ENCODE measurements around the gene SLCO4C1.

SLCO4C1 gene

GRCh38 chr5:102295534-102296177 is 428 bp downstream of the SLCO4C1 start:
- H3K9ac ChIP-seq = no peak overlapping the region
- no peaks in the 10 kb centered on the region for H3K79me2 ChIP-seq
- H3K4me3 ChIP-seq (ENCODE audit: low read depth, low read length) = peak overlapping the region; percentile 59
- H3K4me2 ChIP-seq (ENCODE audit: low read length) = peak overlapping the region; percentile 88
- no peaks in the 10 kb centered on the region for H3K4me1 ChIP-seq
- H3K9me3 ChIP-seq (ENCODE audit: control insufficient read depth, low read length) = no peaks in the 10 kb centered on the region
- H3K36me3 ChIP-seq (ENCODE audit: control insufficient read depth, insufficient read depth, low read length) = no peaks in the 10 kb centered on the region
- peak overlapping the region; percentile 80 for H2AFZ ChIP-seq
- no peak overlapping the region for H3K27ac ChIP-seq
- no peak for TF ChIP-seq CTCF (IDR thresholded peaks at IDR 0.05)
- H3K27me3 ChIP-seq (ENCODE audit: control insufficient read depth, insufficient read depth, low read length) = no peaks in the 10 kb centered on the region

GRCh38 chr5:102294886-102295395 is 1.1 kb downstream of the SLCO4C1 start:
- no peak for TF ChIP-seq CTCF (IDR thresholded peaks at IDR 0.05)
- H3K4me2 ChIP-seq (ENCODE audit: low read length) = no peak overlapping the region
- H3K27ac ChIP-seq = no peak overlapping the region
- no peak overlapping the region for H3K9ac ChIP-seq
- H3K4me3 ChIP-seq (ENCODE audit: low read depth, low read length) = no peak overlapping the region
- no peak overlapping the region for H2AFZ ChIP-seq
- H3K4me1 ChIP-seq = no peaks in the 10 kb centered on the region
- H3K27me3 ChIP-seq (ENCODE audit: control insufficient read depth, insufficient read depth, low read length) = no peaks in the 10 kb centered on the region
- H3K9me3 ChIP-seq (ENCODE audit: control insufficient read depth, low read length) = no peaks in the 10 kb centered on the region
- H3K79me2 ChIP-seq = no peaks in the 10 kb centered on the region
- no peaks in the 10 kb centered on the region for H3K36me3 ChIP-seq (ENCODE audit: control insufficient read depth, insufficient read depth, low read length)

GRCh38 chr5:102290004-102290403 is 6.1 kb downstream of the SLCO4C1 start:
- TF ChIP-seq CTCF (IDR thresholded peaks at IDR 0.05) = no peak
- Histone ChIP-seq H3K36me3 (ENCODE audit: control insufficient read depth, insufficient read depth, low read length) (no peaks in the 10 kb centered on the region), H3K4me1 (no peaks in the 10 kb centered on the region), H3K79me2 (no peaks in the 10 kb centered on the region), H3K27me3 (ENCODE audit: control insufficient read depth, insufficient read depth, low read length) (no peaks in the 10 kb centered on the region), H3K4me3 (ENCODE audit: low read depth, low read length) (no peak overlapping the region), H3K9ac (no peak overlapping the region), H3K9me3 (ENCODE audit: control insufficient read depth, low read length) (no peaks in the 10 kb centered on the region), H2AFZ (no peak overlapping the region), H3K27ac (no peak overlapping the region), H3K4me2 (ENCODE audit: low read length) (no peak overlapping the region)

GRCh38 chr5:102289251-102289899 is 6.7 kb downstream of the SLCO4C1 start:
- no peaks in the 10 kb centered on the region for H3K27me3 ChIP-seq (ENCODE audit: control insufficient read depth, insufficient read depth, low read length)
- no peaks in the 10 kb centered on the region for H3K36me3 ChIP-seq (ENCODE audit: control insufficient read depth, insufficient read depth, low read length)
- no peaks in the 10 kb centered on the region for H3K9me3 ChIP-seq (ENCODE audit: control insufficient read depth, low read length)
- no peak overlapping the region for H2AFZ ChIP-seq
- H3K4me3 ChIP-seq (ENCODE audit: low read depth, low read length) = no peak overlapping the region
- H3K4me1 ChIP-seq = no peaks in the 10 kb centered on the region
- no peak overlapping the region for H3K9ac ChIP-seq
- no peak overlapping the region for H3K27ac ChIP-seq
- no peak overlapping the region for H3K4me2 ChIP-seq (ENCODE audit: low read length)
- TF ChIP-seq CTCF (IDR thresholded peaks at IDR 0.05) = no peak
- H3K79me2 ChIP-seq = no peaks in the 10 kb centered on the region

Data from parathyroid adenoma (tissue), 2 donors.